GM21723 (cell line): ENCODE measurements around the gene UPF2.
"Not testable (repeated sequence)": the region's sequence is repeated elsewhere in the genome, so short reads cannot be mapped to it uniquely, and the experiment has no call there.

ENCODE experiments used
- ATAC-seq: cut with Tn5 transposase; IDR thresholded peaks from one replicate; pipeline ENCODE4 v1.9.1; 2021; ENCODE audit warnings: mild to moderate bottlenecking, moderate library complexity; ENCODE audit not compliant: unreplicated experiment

UPF2 gene

DNA sequence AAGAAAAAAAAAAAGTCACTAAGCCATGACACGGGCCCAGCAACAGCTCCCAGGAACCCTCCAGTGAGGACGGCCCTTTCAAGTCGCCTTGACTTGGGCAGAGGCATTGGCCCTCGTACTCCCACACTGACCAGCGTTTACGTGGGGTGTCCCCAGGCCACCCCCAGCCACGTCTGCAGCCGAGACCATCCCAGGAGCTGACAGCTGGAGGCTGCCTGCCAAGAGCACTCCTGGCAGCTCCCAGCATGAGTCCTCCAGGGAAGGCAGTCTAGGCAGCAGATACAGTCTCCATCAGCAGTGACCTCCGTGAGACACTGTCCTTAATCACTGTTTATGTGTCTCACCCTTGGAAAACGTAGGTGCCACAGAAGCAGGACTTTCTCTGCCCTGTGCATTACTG is 133.0 kb downstream of the UPF2 start:
- no peak for ATAC-seq

GRCh38 chr10:11908991-11909390 is 133.6 kb downstream of the UPF2 start:
- ATAC-seq = no peak

DNA sequence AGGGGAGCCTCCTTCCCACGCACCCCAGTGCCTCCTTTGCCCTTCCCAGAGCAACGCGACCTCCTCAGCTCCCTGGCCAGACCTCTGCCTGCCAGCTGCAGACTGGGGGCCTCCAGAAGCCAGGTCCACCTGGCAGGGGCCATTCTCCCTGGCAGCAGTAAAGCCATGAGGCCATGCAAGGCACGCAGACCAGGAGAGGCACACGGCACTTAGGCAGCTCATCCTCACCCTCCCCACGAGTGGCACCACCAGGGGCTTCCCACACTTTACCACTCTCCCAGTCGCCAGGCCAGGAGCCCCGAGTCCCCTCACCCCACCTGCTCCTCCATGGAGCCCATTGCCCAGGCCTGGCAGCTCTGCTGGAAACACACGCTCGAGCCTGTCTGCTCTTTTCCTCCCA is 134.1 kb downstream of the UPF2 start:
- ATAC-seq = no peak

DNA sequence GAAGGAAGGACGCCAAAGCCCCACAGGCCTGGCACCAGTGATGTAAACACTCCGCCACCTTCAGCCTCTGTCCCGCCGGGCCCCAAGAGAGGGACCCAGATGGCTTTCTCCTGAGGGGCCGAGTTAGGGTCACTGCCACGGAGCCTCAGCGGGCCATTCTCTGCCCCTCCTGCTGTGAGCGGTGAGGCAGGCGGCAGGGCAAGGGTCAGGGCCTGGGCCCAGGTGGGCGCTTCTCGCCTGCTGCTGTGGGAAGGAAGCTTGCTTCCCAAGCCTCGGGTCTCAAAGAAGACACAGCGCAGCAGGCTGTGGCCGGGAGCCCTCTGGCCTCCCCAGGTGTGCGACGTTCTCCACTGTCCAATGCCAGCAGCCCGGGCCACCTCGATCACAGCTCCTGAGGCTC is 134.7 kb downstream of the UPF2 start:
- ATAC-seq = no peak

GRCh38 chr10:11906714-11907113 is 135.9 kb downstream of the UPF2 start:
- ATAC-seq = no peak

DNA sequence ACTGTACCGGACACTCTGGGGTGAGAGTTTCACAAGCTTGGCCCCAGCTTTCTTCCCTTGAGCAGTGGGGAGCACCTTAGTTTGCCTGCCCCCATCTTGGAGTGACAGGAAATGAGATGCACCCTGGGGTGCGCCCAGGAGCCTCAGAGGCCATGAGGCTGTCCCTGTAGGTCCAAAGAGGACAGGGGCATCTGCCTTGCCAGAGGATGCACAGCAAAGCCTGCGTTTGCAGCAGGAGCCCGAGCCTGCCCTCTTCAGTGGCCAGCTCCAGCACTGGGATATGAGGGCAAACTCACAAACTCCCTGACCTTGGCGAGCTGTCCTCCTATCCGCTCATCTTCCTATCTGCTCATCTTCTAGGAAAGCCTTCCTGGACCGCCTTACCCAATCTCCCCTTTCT is 140.0 kb downstream of the UPF2 start:
- no peak for ATAC-seq

DNA sequence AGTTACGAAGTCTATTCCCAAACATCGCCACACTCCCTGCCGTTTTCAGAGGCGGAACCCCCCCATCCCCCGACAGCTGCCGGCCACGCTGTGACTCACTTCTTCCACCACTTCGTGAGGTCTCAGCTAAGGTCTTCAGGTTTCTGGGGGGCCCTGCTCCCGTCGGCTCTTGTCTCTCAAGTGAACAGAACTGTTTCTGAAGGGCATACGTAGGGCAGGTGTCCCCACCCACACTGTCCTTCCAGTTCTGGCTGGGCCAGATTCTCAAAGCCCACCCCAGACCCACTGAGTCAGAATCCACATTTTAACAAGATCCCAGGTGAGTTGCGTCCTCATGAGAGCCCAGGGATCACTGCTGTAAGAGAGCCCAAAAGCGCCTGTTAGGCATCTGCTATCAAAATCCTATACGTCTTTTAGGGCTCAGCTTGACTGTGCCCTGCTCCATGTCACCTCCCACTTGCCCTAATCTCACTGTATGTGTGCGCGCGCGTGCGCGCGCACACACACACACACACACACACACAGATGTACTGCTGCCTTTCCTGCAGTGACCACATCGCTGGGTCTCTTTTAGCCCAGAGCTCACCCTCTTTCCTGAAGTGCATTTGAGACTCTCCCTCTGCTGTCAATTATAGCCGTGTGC is 140.7 kb downstream of the UPF2 start:
- ATAC-seq = no peak

DNA sequence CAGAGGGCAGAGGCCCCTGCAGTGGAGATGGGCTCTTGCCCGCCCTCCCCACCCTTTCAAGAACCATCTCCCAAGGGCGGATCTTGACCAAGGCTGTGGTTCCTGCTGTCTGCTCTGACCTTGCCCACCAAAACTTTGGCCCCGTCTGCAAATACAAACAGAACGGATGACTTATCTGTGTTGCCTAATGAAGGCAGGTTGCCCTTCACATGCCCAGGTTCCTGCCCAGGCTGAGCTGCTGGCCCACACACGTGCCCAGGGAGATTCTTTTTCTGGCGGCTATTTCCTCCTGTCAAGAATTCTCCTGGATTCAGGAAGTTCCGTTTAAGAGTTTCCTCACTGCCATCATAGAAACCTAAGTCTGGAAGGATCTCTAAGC is 141.2 kb downstream of the UPF2 start:
- ATAC-seq = no peak

- no peak for ATAC-seq
Observed at GRCh38 chr10:11901036-11901301, 141.6 kb downstream of the UPF2 start.

DNA sequence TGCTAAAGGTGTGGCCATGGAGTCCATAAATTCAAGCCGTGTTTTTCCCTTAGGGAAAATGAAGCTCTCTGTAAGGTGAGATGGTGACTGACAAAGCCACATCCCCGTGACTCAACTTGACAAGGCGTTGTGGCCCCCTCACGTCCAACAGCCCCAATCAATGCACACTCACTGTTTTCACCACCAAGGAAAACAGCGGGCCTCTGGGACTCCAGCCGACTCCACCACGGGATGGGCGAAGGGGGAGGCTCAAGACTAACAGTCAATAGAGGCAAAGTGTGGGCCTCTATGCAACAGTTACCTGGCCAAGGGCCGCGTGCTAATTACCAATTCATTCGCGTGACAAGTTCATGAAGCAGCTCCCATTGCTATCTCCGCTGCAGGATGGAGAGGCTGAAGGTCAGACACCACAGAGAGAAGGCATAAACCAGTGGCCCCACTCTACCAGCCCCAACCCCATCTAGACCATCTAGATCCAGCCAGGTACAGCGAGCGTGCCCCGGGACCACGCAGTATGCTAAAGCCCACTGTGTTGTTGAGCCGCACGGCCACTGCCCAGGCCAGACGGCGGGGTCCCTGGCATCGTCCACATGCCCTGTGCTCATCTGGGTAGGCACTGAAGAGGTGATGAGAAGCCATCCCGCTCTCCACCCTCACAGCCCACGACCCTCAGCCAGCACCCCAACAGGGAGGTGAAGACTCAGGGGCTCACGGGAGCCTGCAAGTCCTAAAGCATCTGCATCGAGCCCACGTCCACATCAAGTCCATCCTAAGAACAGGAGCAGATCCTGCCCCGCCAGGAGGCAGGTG is 143.3 kb downstream of the UPF2 start:
- no peak for ATAC-seq

- no peak for ATAC-seq
Observed at GRCh38 chr10:11898372-11899066, 144.1 kb downstream of the UPF2 start.

- no peak for ATAC-seq
Observed at GRCh38 chr10:11898033-11898371, 144.6 kb downstream of the UPF2 start.

DNA sequence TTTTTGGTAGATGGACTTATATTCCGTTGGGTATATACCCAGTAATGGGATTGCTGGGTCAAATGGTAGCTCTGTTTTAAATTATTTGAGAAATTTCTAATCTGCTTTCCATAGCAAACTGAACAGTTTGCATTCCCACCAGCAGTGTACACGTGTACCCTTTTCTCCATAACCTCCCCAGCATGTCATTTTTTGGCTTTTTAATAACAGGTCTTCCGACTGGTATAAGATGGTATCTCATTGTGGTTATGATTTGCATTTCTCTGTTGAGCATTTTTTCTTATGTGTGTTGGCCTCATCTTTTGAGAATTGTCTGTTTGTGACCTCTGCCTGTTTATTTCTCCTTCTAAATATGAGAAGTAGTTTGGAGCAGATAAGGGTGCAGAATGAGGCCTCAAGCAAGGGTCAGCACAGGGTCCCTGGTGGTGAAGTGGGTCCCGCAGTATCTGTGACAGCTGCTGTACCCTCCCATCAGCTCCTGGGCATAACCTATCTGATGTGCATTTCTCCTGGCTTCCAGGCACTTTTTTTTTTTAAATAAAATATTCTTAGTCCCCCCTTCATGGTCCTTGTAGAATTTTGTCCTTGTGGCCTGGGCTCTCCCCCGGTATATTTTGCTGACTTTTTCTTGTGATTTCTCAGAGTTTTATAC is 145.9 kb downstream of the UPF2 start:
- ATAC-seq = no peak

DNA sequence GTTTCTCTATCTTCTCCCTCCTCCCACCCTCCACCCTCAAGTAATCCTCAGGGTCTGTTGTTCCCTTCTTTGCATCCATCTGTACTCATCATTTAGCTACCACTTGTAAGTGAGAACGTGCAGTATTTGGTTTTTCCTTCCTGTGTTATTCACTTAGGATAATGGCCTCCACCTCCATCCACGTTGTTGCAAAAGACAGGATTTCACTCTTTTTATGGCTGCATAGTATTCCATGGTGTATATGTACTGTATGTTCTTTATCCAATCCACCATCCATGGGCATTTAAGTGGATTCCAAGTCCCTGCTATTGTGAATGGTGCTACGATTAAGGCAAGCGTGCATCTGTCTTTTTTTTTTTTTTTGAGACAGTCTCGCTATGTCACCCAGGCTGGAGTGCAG is 147.0 kb downstream of the UPF2 start:
- no peak for ATAC-seq

DNA sequence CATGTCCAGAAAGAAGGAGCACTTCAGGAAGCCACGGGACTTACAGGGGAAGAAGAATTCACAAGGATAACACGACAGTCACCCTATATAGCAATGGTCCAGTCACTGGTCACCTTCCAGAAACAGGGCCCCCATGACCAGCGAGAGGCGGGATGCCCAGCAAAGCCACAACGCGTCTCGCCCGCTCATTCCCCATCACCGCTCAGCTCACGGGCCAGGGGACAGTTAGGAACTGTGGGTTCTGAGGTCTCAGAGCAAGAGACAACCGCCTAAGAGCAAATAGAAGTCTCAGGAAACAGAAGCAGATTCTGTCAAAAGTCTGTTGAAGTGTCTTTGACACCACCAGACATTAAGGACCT is 147.5 kb downstream of the UPF2 start:
- ATAC-seq = no peak

GRCh38 chr10:11894381-11895107 is 148.1 kb downstream of the UPF2 start:
- no peak for ATAC-seq

DNA sequence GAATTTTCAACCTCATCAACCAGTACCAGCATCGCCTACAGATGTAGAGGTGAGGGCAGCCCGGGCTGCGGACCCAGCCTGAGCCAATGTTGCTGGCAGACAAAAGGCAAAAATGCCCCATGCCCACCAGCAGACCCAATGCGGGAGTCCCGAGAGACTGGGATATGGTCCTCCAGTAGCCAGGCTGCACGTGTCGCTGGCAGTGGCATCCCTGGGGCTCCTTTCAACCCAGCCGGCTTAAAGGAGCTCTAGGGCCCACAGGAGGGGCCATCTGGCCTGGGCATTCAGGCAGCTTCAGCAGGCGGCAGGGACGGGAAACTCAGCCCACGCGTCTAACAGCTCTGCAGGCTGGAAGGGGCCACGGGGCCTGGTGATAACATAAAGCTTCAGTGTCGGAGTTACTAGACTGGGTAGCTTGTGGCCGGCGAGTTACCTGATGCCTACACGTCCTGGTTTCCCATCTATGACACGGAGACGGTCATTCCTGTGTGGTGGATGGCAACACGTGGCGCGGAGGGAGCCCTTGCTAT is 148.8 kb downstream of the UPF2 start:
- no peak for ATAC-seq

DNA sequence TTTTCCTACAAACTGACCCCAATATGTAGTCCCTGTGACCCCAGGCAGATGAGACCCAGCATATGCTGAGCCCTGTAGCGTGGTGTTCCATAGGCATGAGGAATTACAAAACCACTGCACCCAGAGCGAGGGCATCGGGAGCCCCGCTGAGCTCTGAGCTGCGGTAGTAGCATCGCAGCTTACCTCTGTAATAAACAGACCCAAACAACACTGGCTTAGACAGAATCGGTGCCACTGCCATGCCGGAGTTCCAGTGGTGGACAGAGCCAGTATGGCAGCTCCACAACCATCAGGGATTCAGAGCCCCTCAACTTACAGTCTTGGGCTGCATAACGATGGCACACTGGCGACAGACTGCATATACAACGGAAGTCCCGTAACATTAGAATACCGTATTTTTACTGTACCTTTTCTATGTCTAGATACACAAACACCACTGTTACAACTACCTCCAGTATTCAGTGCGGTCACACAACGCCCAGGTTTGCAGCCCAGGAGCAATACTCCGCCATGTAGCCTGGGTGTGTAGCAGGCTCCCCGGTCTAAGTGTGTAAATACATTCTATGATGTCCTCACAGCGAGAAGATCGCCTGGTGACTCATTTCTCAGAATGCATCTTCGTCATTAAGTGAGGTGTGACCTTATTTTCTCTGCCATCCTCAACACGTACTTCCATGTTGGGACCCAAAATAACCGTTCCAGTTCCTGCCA is 150.7 kb downstream of the UPF2 start:
- ATAC-seq = no peak

DNA sequence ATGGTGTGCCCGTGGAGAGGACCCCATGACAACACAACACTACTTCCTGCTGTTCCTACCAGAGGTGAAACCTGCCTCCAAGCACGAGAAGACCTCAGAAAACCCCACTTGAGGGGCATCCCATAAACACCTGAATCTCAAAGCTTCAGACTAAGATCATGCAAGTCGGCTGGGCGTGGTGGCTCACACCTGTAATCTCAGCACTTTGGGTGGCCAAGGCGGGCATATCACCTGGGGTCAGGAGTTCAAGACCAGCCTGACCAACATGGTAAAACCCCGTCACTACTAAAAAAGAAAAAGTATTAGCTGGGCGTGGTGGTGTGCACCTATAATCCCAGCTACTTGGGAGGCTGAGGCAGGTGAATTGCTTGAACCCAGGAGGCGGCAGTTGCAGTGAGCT is 153.3 kb downstream of the UPF2 start:
- ATAC-seq = not testable (repeated sequence)

DNA sequence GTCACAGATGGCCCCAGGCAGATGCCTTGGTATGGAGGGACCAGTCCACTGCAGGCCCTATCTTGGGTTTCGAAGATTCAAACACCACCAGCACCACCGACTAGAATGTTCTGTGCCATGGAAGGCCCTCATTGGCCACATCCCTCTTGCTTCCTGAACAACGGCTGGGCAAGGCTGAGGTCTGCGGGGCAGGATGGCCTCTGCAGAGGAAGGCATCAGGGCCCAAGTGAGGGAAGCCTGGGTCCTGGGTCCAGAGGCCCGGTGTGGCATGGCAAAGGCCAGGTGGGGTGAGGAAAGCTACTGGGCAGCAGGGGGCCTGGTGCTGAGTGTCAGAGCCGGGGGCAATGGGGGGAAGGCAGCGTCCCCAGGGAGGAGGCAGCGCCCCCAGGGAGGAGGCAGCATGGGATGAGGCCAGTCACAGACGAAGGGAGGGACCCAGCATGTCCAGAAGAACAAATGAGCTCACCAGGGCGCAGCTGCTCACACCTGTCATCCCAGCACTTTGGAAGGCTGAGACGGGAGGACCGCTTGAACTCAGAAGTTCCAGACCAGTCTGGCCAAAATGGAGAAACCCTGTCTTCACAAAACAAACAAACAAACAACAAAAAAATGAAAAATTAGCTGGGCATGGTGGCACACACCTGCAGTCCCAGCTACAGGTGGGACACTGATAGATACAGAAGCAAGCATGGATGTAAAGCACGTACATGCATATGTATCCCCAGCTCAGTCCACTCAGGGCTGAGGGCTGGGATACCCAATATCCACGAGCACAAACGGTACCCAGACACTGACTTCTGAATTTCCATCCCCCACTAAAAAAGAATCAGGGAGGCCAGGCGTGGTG is 155.0 kb downstream of the UPF2 start:
- no peak for ATAC-seq
